Thoracic aorta (tissue), 2 donors: ENCODE results near the gene AKT2. TPM values are rescaled to one million over a fixed set of nuclear protein-coding genes. Genes with fewer than 3 reads are reported as not detected.

Experiments
- ATAC-seq: fragments of 150-250 bp; one replicate; pipeline ENCODE4 v1.8.0; 2017; ENCODE audit warnings: low read depth; ENCODE audit not compliant: insufficient number of reproducible peaks, low FRiP score
- DNase-seq: peaks from one replicate; pipeline ENCODE4 v3.0.0-alpha.2; 2020; ENCODE audit warnings: low spot score
- H3K27ac ChIP-seq, 2 donors: fragments of 200-600 bp; sonication (generic); 1 replicate in 1 of 2; 2 replicates in 1 of 2; pipeline ENCODE4 v1.5.1; 2016; ENCODE audit warnings: mild to moderate bottlenecking in 2 of 2, moderate library complexity in 2 of 2
- H3K27me3 ChIP-seq: fragments of 200-600 bp; sonication (generic); replicated peaks from 2 replicates; pipeline ENCODE4 v1.6.0; 2016; ENCODE audit warnings: mild to moderate bottlenecking; ENCODE audit not compliant: insufficient read depth
- H3K36me3 ChIP-seq: fragments of 200-600 bp; sonication (generic); one replicate; pipeline ENCODE4 v1.5.1; 2016
- H3K4me1 ChIP-seq, 2 donors: fragments of 200-600 bp; sonication (generic); 1 replicate in 1 of 2; 2 replicates in 1 of 2; pipeline versions ENCODE4 v1.5.1 to v1.6.0; 2016; ENCODE audit warnings: low read depth in 2 of 2, mild to moderate bottlenecking in 1 of 2; ENCODE audit not compliant: control insufficient read depth in 1 of 2
- H3K4me3 ChIP-seq: fragments of 200-600 bp; sonication (generic); 2 replicates; pipeline ENCODE4 v1.5.1; 2016; ENCODE audit warnings: mild to moderate bottlenecking
- H3K9me3 ChIP-seq: fragments of 200-600 bp; sonication (generic); 2 replicates; pipeline ENCODE4 v1.5.1; 2016
- CTCF ChIP-seq: fragments of 200-600 bp; sonication (generic); IDR thresholded peaks from one replicate; pipeline ENCODE4 v1.5.1; 2019; ENCODE audit warnings: antibody characterized with exemption
- total RNA-seq, 2 donors: library from RNA; depleted of rRNA; stranded (reverse); fragments of >200 nt; gene quantifications; one replicate each; pipeline versions ENCODE4 v1.1.0 to v1.2.3, GENCODE V29; 2016

AKT2 gene
- total RNA-seq, 2 donors from 2014 or later = 94.5 to 138 TPM

DNA sequence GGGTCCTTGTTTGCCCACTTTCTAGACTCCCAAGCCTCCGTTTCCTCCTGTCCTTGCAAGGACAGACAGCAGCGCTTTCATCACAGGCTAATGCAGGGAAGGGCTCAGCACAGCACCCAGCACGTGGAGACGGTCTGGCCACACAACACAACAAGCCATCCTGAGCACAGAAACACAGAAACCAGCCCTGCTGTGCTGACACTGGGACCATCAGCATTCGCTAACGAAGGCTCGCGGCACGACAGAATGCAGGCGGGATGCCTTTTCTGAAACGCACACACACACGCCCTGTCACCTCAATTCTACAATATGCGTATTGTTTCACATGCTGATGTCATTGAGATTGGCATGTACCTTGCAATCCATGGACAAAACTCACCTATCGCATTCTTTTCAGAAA is 12.9 kb downstream of the AKT2 start:
- peaks cover 0 to 15% of the 10 kb centered on the region in 2 donors for H3K4me1 ChIP-seq
- DNase-seq = no peak
- TF ChIP-seq CTCF = no peak

DNA sequence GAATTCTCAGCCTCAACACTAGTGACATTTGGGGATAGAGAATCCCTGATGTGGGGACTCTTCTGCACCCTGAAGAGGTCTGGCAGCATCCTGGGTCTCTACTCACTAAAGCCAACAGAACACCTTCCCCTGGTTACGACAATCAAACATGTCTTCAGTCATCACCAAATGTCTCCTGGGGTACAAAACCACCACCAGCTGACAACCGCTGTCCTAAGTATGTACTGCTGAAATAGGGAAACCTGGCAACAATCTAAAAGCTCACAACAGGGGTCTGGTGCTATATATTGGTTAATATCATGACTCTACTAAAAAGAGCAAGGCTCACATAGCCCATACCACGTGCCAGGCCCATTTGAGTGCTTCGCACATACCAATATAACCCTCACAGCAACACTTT is 13.4 kb downstream of the AKT2 start:
- no peaks in the 10 kb centered on the region for H3K9me3 ChIP-seq
- ATAC-seq (no peak), DNase-seq (no peak)
- no peaks in the 10 kb centered on the region for H3K27me3 ChIP-seq
- H3K4me1 ChIP-seq = peaks cover under 1 to 21% of the 10 kb centered on the region in 2 donors
- no peak overlapping the region for H3K4me3 ChIP-seq
- TF ChIP-seq CTCF = no peak
- H3K36me3 ChIP-seq = no peaks in the 10 kb centered on the region
- no peak overlapping the region for H3K27ac ChIP-seq

More for the DNA sequence above, 12.9 kb downstream of the AKT2 start:
- no peaks in the 10 kb centered on the region for H3K9me3 ChIP-seq
- no peaks in the 10 kb centered on the region for H3K27me3 ChIP-seq
- H3K4me3 ChIP-seq = no peak overlapping the region
- no peak for ATAC-seq
- H3K36me3 ChIP-seq = no peaks in the 10 kb centered on the region
- no peak overlapping the region for H3K27ac ChIP-seq

DNA sequence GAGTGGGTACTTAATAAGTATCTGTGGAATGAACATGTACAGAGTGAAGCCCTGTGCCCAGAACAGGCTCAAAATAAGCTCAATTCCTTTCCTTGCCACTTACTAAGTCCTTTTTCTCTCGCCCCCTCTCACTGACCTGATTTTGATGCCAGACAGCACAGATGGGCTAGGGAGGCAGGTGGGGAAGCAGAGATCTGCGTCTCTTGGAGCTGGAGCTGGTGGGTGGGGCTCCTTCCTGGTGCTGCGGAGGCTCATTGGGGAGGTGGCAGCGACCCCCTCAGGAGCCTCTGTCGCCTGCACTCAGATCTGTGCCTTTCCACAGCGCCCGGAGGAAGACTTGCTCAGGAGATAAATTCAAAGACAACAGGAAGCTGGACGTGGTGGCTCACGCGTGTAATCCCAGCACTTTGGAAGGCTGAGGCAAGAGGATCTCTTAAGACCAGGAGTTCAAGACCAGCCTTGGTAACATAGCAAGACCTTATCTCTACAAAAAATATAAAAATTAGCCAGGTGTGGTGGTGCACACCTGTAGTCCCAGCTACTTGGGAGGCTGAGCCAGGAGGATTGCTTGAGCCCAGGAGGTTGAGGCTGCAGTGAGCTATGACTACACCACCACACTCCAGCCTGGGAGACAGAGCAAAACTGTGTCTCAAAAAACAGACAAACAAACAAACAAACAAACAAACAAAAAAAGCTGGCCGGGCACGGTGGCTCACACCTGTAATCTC is 14.6 kb downstream of the AKT2 start:
- DNase-seq (no peak), ATAC-seq (no peak)
- Histone ChIP-seq H3K27me3 (no peaks in the 10 kb centered on the region), H3K9me3 (no peaks in the 10 kb centered on the region), H3K36me3 (no peaks in the 10 kb centered on the region), H3K4me3 (no peak overlapping the region), H3K27ac (no peak overlapping the region), H3K4me1 (peaks cover 6 to 30% of the 10 kb centered on the region in 2 donors)
- TF ChIP-seq CTCF = no peak

DNA sequence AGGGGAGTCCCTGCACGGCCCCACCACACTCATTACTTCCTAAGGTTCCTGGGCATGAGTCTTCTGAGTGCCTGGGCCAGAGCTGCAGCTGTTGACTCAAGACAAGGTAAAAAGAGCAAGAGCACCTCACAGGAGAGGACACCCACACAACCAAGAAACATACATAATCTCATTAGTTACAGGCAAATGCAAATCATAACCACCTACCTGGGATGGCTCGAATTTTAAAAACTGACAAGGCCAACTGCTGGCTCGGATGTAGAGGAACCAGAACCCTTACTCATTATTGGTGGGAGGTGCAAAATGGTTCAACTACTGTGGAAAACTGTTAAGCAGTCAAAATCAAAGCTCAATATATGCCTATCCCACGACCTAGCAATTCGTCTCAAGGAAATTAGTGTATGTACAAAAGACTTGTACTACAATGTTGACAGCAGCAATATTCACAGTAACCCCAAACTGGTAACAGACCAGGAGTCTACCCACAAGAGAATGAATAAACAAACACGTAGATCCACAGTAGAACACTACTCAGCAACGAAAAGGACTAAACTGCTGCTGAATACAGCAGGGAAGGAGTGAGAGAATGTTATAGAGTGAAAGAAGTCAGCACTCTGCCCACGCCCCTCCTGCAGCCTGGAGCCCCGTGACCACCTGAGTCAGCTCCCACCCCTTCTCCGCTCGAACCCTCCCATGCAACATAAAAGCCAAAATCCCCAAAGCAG is 15.8 kb downstream of the AKT2 start:
- no peak overlapping the region for H3K4me3 ChIP-seq
- no peak overlapping the region for H3K27ac ChIP-seq
- ATAC-seq (no peak), DNase-seq (no peak)
- H3K27me3 ChIP-seq = no peaks in the 10 kb centered on the region
- H3K4me1 ChIP-seq = peaks cover 6 to 21% of the 10 kb centered on the region in 2 donors
- H3K9me3 ChIP-seq = no peaks in the 10 kb centered on the region
- TF ChIP-seq CTCF = no peak
- peaks cover 6% of the 10 kb centered on the region for H3K36me3 ChIP-seq

- Histone ChIP-seq H3K9me3 (no peaks in the 10 kb centered on the region), H3K27me3 (no peaks in the 10 kb centered on the region), H3K4me1 (peaks cover 6 to 15% of the 10 kb centered on the region in 2 donors), H3K36me3 (peaks cover 13% of the 10 kb centered on the region), H3K4me3 (no peak overlapping the region), H3K27ac (no peak overlapping the region)
- ATAC-seq (no peak), DNase-seq (no peak)
- no peak for TF ChIP-seq CTCF
These were observed 17.5 kb downstream of the AKT2 start for GRCh38 chr19:40267601-40267997.
